ENCODE results near the gene IL1RAPL2.

GRCh38 chrX:104995546-104995945 lies 429.5 kb downstream of the IL1RAPL2 start:
- TF ChIP-seq ZNF274 (IDR thresholded peaks at IDR 0.05; ENCODE audit: low read depth, low read length) (no peak), YY1 (IDR thresholded peaks at IDR 0.05; ENCODE audit: insufficient read depth, insufficient read length) (no peak), SUZ12 (IDR thresholded peaks at IDR 0.05; ENCODE audit: extremely low read depth, insufficient read depth, insufficient read length) (no peak)

Measured in NT2/D1 (cell line).